ENCODE results near the gene KIFC3. TPM values are rescaled to one million over a fixed set of nuclear protein-coding genes. Genes with fewer than 3 reads are reported as not detected.
"Not testable (repeated sequence)": the region's sequence is repeated elsewhere in the genome, so short reads cannot be mapped to it uniquely, and the experiment has no call there.

KIFC3 gene
- total RNA-seq = 1 to 10 TPM; 4.3 to 5.6 TPM
- long read RNA-seq, partial matches to known transcripts = 0 of 2 reads
- long read RNA-seq, other reads (novel, unspliced or antisense) = 0 of 2 reads

GRCh38 chr16:57802341-57803133 is at the start of gene KIFC3:
Gene KIFC3, minus strand, starts transcription at chr16:57802491. Its CDS starts 4,248 bp downstream, at chr16:57798243.
- ATAC-seq = peak; percentile 45
- intact Hi-C loops (cut with DNase I, micrococcal nuclease) = no loop called here

GRCh38 chr16:57848181-57848580 is 45.9 kb upstream of the KIFC3 start:
- intact Hi-C loops (cut with DNase I, micrococcal nuclease) = no loop called here

More at GRCh38 chr16:57802341-57803133, at the start of gene KIFC3:
- peak; percentile 69 to 76 for DNase-seq

GRCh38 chr16:57846931-57847330 is 44.6 kb upstream of the KIFC3 start:
- DNase-seq; ATAC-seq; intact Hi-C loops (cut with DNase I, micrococcal nuclease): not testable (repeated sequence)

More at GRCh38 chr16:57848181-57848580, 45.9 kb upstream of the KIFC3 start:
- ATAC-seq = no peak
- no peak for DNase-seq

- intact Hi-C loops (cut with DNase I, micrococcal nuclease) = no loop called here
- ATAC-seq (peak; percentile 42), DNase-seq (no peak)
Measured at GRCh38 chr16:57846078-57846697, 43.9 kb upstream of the KIFC3 start.

GRCh38 chr16:57845115-57845514 is 42.8 kb upstream of the KIFC3 start:
- no peak for ATAC-seq
- intact Hi-C loops (cut with DNase I, micrococcal nuclease) = no loop called here
- no peak for DNase-seq

GRCh38 chr16:57844416-57845030 is 42.2 kb upstream of the KIFC3 start:
- DNase-seq = no peak
- ATAC-seq = no peak
- intact Hi-C loops (cut with DNase I, micrococcal nuclease) = no loop called here

GRCh38 chr16:57843400-57843799 is 41.1 kb upstream of the KIFC3 start:
- intact Hi-C loops (cut with DNase I, micrococcal nuclease) = no loop called here
- DNase-seq (no peak), ATAC-seq (no peak)

- intact Hi-C loops (cut with DNase I, micrococcal nuclease) = no loop called here
- ATAC-seq = no peak
- DNase-seq = no peak
Measured at GRCh38 chr16:57842601-57843000, 40.3 kb upstream of the KIFC3 start.

- ATAC-seq (no peak), DNase-seq (no peak)
- intact Hi-C loops (cut with DNase I, micrococcal nuclease) = no loop called here
Measured at GRCh38 chr16:57840833-57841232, 38.5 kb upstream of the KIFC3 start.

GRCh38 chr16:57838161-57838560 is 35.9 kb upstream of the KIFC3 start:
- ATAC-seq (no peak), DNase-seq (no peak)
- intact Hi-C loops (cut with DNase I, micrococcal nuclease) = no loop called here

GRCh38 chr16:57837305-57838125 is 35.2 kb upstream of the KIFC3 start:
- no peak for DNase-seq
- ATAC-seq = no peak
- intact Hi-C loops (cut with DNase I, micrococcal nuclease) = no loop called here

- intact Hi-C loops (cut with DNase I, micrococcal nuclease); ATAC-seq; DNase-seq: not testable (repeated sequence)
Measured at GRCh38 chr16:57835439-57835838, 33.1 kb upstream of the KIFC3 start.

GRCh38 chr16:57834936-57835335 is 32.6 kb upstream of the KIFC3 start:
- DNase-seq = no peak
- ATAC-seq = no peak
- intact Hi-C loops (cut with DNase I, micrococcal nuclease) = no loop called here

GRCh38 chr16:57830890-57831484 is 28.7 kb upstream of the KIFC3 start:
- ATAC-seq (no peak), DNase-seq (no peak)
- intact Hi-C loops (cut with DNase I, micrococcal nuclease) = no loop called here

- intact Hi-C loops (cut with DNase I, micrococcal nuclease) = no loop called here
- DNase-seq = no peak
- no peak for ATAC-seq
Measured at GRCh38 chr16:57829969-57830360, 27.7 kb upstream of the KIFC3 start.

- intact Hi-C loops (cut with DNase I, micrococcal nuclease) = no loop called here
- no peak for ATAC-seq
- DNase-seq = no peak
Measured at GRCh38 chr16:57828272-57829161, 26.2 kb upstream of the KIFC3 start.

GRCh38 chr16:57826706-57827625 is 24.7 kb upstream of the KIFC3 start:
- ATAC-seq = no peak
- intact Hi-C loops (cut with DNase I, micrococcal nuclease) = no loop called here
- no peak for DNase-seq
